Activated CD4-positive, alpha-beta T cell treated with anti-CD3 and anti-CD28 coated beads for 36 hours (primary cell): ENCODE measurements around the gene SORT1. TPM values are rescaled to one million over a fixed set of nuclear protein-coding genes. Genes with fewer than 3 reads are reported as not detected.

Source experiments
- ATAC-seq: fragments of 200-7000 bp; cut with Tn5 transposase; one replicate; pipeline ENCODE4 v1.10.0; 2021; ENCODE audit warnings: mild to moderate bottlenecking, moderate library complexity
- CTCF ChIA-PET: fragments of 350-600 bp; sonication (Branson Sonifier 250); formaldehyde crosslinking; loops from one replicate; lab custom pipeline; 2021; ENCODE audit warnings: antibody characterized with exemption; lab: Charles Lee
- POLR2A ChIA-PET: fragments of 350-600 bp; sonication (Branson Sonifier 250); formaldehyde crosslinking; loops from one replicate; lab custom pipeline; 2021; ENCODE audit warnings: antibody characterized with exemption, inconsistent platforms; lab: Charles Lee
- DNase-seq: peaks from one replicate; pipeline ENCODE4 v3.0.0-alpha.2; 2020
- H3K27ac Mint-ChIP-seq: one replicate; pipeline ENCODE4 v1.8.0; 2021; ENCODE audit warnings: mixed read lengths
- H3K27me3 Mint-ChIP-seq: one replicate; pipeline ENCODE4 v1.8.0; 2021; ENCODE audit warnings: mixed read lengths
- H3K36me3 Mint-ChIP-seq: one replicate; pipeline ENCODE4 v1.8.0; 2021; ENCODE audit warnings: low read depth, mixed read lengths
- H3K4me1 Mint-ChIP-seq: one replicate; pipeline ENCODE4 v1.8.0; 2021; ENCODE audit warnings: mixed read lengths
- H3K4me3 Mint-ChIP-seq: one replicate; pipeline ENCODE4 v1.8.0; 2021; ENCODE audit warnings: mild to moderate bottlenecking, moderate library complexity, mixed read lengths
- H3K9me3 Mint-ChIP-seq: one replicate; pipeline ENCODE4 v1.8.0; 2021; ENCODE audit warnings: low read depth, mixed read lengths
- intact Hi-C, 2 experiments: fragments of 100-400 bp; cut with DNase I in 1 of 2; cut with micrococcal nuclease in 1 of 2; formaldehyde crosslinking; loops; one replicate each; pipeline versions ENCODE4 v1.14.2 to v1.15.1; 2022 to 2024; cut with DNase I, micrococcal nuclease
- total RNA-seq, 2 experiments: library from RNA; stranded (reverse); gene quantifications; one replicate each; pipeline ENCODE4 v1.2.3, GENCODE V29; 2021

SORT1 gene
- total RNA-seq, 2 experiments from 2014 or later, result 0.39 to 0.55 TPM

- ChIA-PET POLR2A (no interaction called here), CTCF (interaction anchor here (0.9 to 1.7 kb wide), 2 partner anchors 9 to 15 kb away, joined by 4 read pairs; partner anchors contain the start of gene PSRC1)
- ATAC-seq, result no peak
- intact Hi-C loops, result no loop called here
- no peaks in the 10 kb centered on the region for H3K9me3 Mint-ChIP-seq
- no peaks in the 10 kb centered on the region for H3K4me1 Mint-ChIP-seq
- H3K27ac Mint-ChIP-seq, result no peak overlapping the region
- H3K4me3 Mint-ChIP-seq, result no peak overlapping the region
- no peak for DNase-seq
- H3K36me3 Mint-ChIP-seq, result peaks cover 2% of the 10 kb centered on the region
- H3K27me3 Mint-ChIP-seq, result no peaks in the 10 kb centered on the region
Measured at GRCh38 chr1:109267743-109268300, 129.9 kb downstream of the SORT1 start.

GRCh38 chr1:109266965-109267364, 130.8 kb downstream of the SORT1 start:
- Mint-ChIP-seq H3K27me3 (no peaks in the 10 kb centered on the region), H3K4me1 (no peaks in the 10 kb centered on the region), H3K36me3 (peaks cover 2% of the 10 kb centered on the region), H3K9me3 (no peaks in the 10 kb centered on the region), H3K4me3 (no peak overlapping the region), H3K27ac (no peak overlapping the region)
- ChIA-PET CTCF (interaction anchor here (1.7 to 7.2 kb wide), 2 partner anchors 10 to 133 kb away, joined by 4 to 76 read pairs; partner anchors contain the start of gene SORT1), POLR2A (no interaction called here)
- ATAC-seq, result no peak
- no peak for DNase-seq
- intact Hi-C loops, result no loop called here

- ATAC-seq (no peak), DNase-seq (no peak)
- Mint-ChIP-seq H3K9me3 (no peaks in the 10 kb centered on the region), H3K27me3 (no peaks in the 10 kb centered on the region), H3K4me1 (no peaks in the 10 kb centered on the region), H3K36me3 (peaks cover 2% of the 10 kb centered on the region), H3K27ac (no peak overlapping the region), H3K4me3 (no peak overlapping the region)
- intact Hi-C loops, result no loop called here
- ChIA-PET POLR2A (no interaction called here), CTCF (interaction anchor here (0.6 to 7.2 kb wide), 4 partner anchors 19 to 586 kb away, joined by 3 to 76 read pairs (median 8); partner anchors contain the start of gene SORT1)
Measured at GRCh38 chr1:109265741-109266330, 131.9 kb downstream of the SORT1 start.

DNA sequence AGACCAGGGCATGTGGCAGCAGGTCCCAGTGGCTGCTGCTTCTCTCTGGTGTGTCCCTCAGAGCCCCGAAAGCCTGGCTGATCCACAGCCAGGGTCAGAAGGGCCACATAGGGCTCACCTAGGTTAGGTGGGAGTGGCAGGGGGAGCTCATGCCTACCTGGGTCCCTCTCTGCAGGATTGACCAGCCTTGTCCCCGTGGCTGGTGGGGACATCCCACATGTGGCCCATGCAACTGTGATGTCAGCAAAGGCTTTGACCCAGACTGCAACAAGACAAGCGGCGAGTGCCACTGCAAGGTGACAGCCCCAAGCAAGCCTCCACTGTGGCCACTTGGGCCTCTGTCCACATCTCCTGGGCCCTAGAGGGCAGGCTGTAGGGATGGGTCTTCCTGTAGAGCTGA, 132.7 kb downstream of the SORT1 start:
- Mint-ChIP-seq H3K4me1 (no peaks in the 10 kb centered on the region), H3K4me3 (no peak overlapping the region), H3K9me3 (no peaks in the 10 kb centered on the region), H3K27ac (no peak overlapping the region), H3K27me3 (no peaks in the 10 kb centered on the region), H3K36me3 (peaks cover 2% of the 10 kb centered on the region)
- DNase-seq (no peak), ATAC-seq (no peak)
- intact Hi-C loops, result no loop called here
- ChIA-PET CTCF (interaction anchor here (0.6 to 7.2 kb wide), 9 partner anchors 11 to 587 kb away, joined by 3 to 76 read pairs (median 3); partner anchors contain the start of gene SORT1), POLR2A (no interaction called here)

DNA sequence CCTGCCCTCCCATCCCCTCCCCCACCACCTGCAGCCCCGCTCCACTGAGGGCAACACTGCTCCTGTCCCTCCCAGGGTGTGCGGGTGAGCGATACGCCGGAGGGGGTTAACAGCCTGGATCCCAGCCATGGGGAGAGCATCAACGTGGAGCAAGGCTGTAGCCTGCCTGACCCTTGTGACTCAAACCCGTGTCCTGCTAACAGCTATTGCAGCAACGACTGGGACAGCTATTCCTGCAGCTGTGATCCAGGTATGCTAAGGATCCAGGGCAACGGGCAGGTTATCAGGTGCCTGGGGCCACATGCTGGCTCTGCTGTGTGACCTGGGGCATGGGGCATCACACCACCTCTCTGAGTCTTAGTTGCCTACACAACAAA, 133.4 kb downstream of the SORT1 start:
- Mint-ChIP-seq H3K36me3 (peaks cover 2% of the 10 kb centered on the region), H3K4me1 (no peaks in the 10 kb centered on the region)
- intact Hi-C loops, result loop anchor here in 1 of 2 experiments (5.0 kb wide), 1 partner anchor 62 kb away; no protein-coding TSS in a partner anchor

GRCh38 chr1:109263597-109264378, 133.9 kb downstream of the SORT1 start:
- no peaks in the 10 kb centered on the region for H3K9me3 Mint-ChIP-seq
- no peak overlapping the region for H3K4me3 Mint-ChIP-seq
- ChIA-PET CTCF (interaction anchor here (0.8 to 7.2 kb wide), 13 partner anchors 10 to 269 kb away, joined by 3 to 76 read pairs (median 4); partner anchors contain the start of genes SARS1 and SORT1), POLR2A (no interaction called here)
- no peaks in the 10 kb centered on the region for H3K27me3 Mint-ChIP-seq
- intact Hi-C loops, result loop anchor here (1.0 to 5.0 kb wide), 6 partner anchors 20 to 269 kb away; partner anchors contain the start of gene PSRC1 (in 1 of the 2)
- no peaks in the 10 kb centered on the region for H3K4me1 Mint-ChIP-seq
- ATAC-seq (peak; percentile 98), DNase-seq (peak; percentile 92)
- H3K36me3 Mint-ChIP-seq, result peaks cover 2% of the 10 kb centered on the region
- H3K27ac Mint-ChIP-seq, result peak overlapping the region; percentile 89

More for the DNA sequence above, 133.4 kb downstream of the SORT1 start:
- Mint-ChIP-seq H3K27me3 (no peaks in the 10 kb centered on the region), H3K9me3 (no peaks in the 10 kb centered on the region), H3K4me3 (no peak overlapping the region), H3K27ac (no peak overlapping the region)
- ChIA-PET POLR2A (no interaction called here), CTCF (interaction anchor here (0.6 to 7.2 kb wide), 14 partner anchors 11 to 268 kb away, joined by 3 to 76 read pairs (median 4); partner anchors contain the start of gene SORT1)
- no peak for DNase-seq
- ATAC-seq, result no peak

GRCh38 chr1:109263234-109263596, 134.5 kb downstream of the SORT1 start:
- intact Hi-C loops, result loop anchor here (1.0 to 5.0 kb wide), 6 partner anchors 20 to 270 kb away; partner anchors contain the start of gene PSRC1 (in 1 of the 2)
- POLR2A ChIA-PET, result no interaction called here
- DNase-seq, result no peak
- CTCF ChIA-PET, result interaction anchor here (0.7 to 7.2 kb wide), 8 partner anchors 14 to 247 kb away, joined by 3 to 76 read pairs (median 4); partner anchors contain the start of genes SARS1 and SORT1
- no peaks in the 10 kb centered on the region for H3K9me3 Mint-ChIP-seq
- H3K4me1 Mint-ChIP-seq, result no peaks in the 10 kb centered on the region
- peaks cover 2% of the 10 kb centered on the region for H3K36me3 Mint-ChIP-seq
- ATAC-seq, result peak; percentile 56
- no peak overlapping the region for H3K4me3 Mint-ChIP-seq
- H3K27ac Mint-ChIP-seq, result peak overlapping the region; percentile 89
- H3K27me3 Mint-ChIP-seq, result no peaks in the 10 kb centered on the region

DNA sequence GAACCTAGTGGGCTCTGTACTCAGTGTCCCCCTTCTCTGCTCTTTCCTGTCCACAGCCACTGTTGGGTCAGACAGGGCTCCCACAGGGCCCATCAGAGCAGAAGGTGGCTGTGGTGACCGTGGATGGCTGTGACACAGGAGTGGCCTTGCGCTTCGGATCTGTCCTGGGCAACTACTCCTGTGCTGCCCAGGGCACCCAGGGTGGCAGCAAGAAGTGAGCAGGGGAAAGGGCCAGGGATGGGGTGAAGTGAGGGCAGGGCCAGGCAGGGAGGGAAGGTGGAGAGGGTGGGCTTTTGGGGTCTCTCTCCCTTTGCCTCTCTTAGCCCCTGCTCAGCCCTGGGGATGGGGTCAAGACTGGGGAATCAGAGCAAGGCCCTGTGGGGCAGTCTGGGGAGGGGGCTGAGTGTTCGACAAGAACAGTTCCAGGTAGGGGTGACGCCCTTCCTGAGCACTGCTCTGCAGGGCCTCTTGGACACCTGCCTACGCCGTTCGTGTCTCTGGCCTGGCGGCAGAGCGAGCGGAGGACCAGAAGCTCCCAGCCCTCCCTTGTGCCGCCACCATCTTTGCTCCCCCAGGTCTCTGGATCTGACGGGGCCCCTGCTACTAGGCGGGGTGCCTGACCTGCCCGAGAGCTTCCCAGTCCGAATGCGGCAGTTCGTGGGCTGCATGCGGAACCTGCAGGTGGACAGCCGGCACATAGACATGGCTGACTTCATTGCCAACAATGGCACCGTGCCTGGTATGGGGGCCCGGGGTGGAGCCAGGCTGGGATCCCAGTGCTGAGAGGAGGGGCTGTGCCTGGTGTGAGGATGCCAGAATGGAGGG, 135.3 kb downstream of the SORT1 start:
- POLR2A ChIA-PET, result no interaction called here

DNA sequence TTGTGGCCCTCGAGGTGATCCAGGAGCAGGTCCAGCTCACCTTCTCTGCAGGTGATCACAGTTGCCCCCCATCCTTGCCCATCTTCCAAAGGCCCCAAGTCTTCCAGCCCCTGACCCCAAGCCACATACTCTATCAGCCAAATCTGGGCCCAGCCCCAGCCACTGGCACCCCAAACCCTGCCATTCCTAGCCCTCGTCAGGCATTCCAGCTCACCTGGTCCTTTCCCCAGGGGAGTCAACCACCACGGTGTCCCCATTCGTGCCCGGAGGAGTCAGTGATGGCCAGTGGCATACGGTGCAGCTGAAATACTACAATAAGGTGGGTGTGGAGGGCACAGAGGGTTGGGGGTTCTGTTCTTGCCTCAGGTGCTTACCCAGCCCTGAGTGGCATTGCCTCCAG, 136.1 kb downstream of the SORT1 start:
- CTCF ChIA-PET, result interaction anchor here (0.8 to 7.2 kb wide), 4 partner anchors 68 to 271 kb away, joined by 3 to 76 read pairs (median 3); partner anchors contain the start of gene SORT1
- Mint-ChIP-seq H3K36me3 (peaks cover 2% of the 10 kb centered on the region), H3K4me1 (no peaks in the 10 kb centered on the region), H3K27ac (no peak overlapping the region), H3K4me3 (no peak overlapping the region), H3K27me3 (no peaks in the 10 kb centered on the region), H3K9me3 (no peaks in the 10 kb centered on the region)
- intact Hi-C loops, result loop anchor here in 1 of 2 experiments (5.0 kb wide), 1 partner anchor 59 kb away; no protein-coding TSS in a partner anchor
- DNase-seq (no peak), ATAC-seq (no peak)
- POLR2A ChIA-PET, result no interaction called here

More for the DNA sequence above, 135.3 kb downstream of the SORT1 start:
- no peak for ATAC-seq
- Mint-ChIP-seq H3K36me3 (peaks cover 2% of the 10 kb centered on the region), H3K4me3 (no peak overlapping the region), H3K27me3 (no peaks in the 10 kb centered on the region), H3K9me3 (no peaks in the 10 kb centered on the region), H3K27ac (no peak overlapping the region), H3K4me1 (no peaks in the 10 kb centered on the region)
- intact Hi-C loops, result loop anchor here (1.0 to 5.0 kb wide), 6 partner anchors 21 to 270 kb away; partner anchors contain the start of gene PSRC1 (in 1 of the 2)
- no peak for DNase-seq
- CTCF ChIA-PET, result interaction anchor here (0.7 to 7.2 kb wide), 5 partner anchors 15 to 143 kb away, joined by 3 to 76 read pairs (median 3); partner anchors contain the start of genes SARS1 and SORT1

DNA sequence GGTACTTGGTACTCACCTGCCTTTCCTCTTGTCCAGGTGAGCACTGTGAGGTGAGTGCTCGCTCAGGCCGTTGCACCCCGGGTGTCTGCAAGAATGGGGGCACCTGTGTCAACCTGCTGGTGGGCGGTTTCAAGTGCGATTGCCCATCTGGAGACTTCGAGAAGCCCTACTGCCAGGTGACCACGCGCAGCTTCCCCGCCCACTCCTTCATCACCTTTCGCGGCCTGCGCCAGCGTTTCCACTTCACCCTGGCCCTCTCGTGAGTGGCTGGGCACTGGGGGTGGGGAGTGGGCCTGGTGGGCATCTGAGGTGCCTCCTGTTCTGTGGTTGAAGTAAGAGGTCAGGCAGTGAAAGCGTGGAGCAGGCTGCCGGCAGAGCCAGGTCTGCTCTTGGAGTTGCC, 136.7 kb downstream of the SORT1 start:
- Mint-ChIP-seq H3K4me1 (no peaks in the 10 kb centered on the region), H3K9me3 (no peaks in the 10 kb centered on the region), H3K36me3 (peaks cover 2% of the 10 kb centered on the region), H3K27ac (no peak overlapping the region), H3K27me3 (no peaks in the 10 kb centered on the region), H3K4me3 (no peak overlapping the region)
- intact Hi-C loops, result loop anchor here in 1 of 2 experiments (5.0 kb wide), 1 partner anchor 59 kb away; no protein-coding TSS in a partner anchor
- ChIA-PET POLR2A (no interaction called here), CTCF (interaction anchor here (0.6 to 7.2 kb wide), 6 partner anchors 22 to 272 kb away, joined by 3 to 76 read pairs (median 3); partner anchors contain the start of gene SORT1)
- DNase-seq (no peak), ATAC-seq (no peak)
